IMR-90 (cell line): ENCODE results near the gene PRKCB. TPM values are rescaled to one million over a fixed set of nuclear protein-coding genes. Genes with fewer than 3 reads are reported as not detected.

ENCODE experiments used
- ATAC-seq: fragments of 200-7000 bp; cut with Tn5 transposase; 2 replicates; pipeline ENCODE4 v1.9.1; 2020; ENCODE audit warnings: low read depth, mild to moderate bottlenecking, moderate library complexity
- BruUV-seq: library from RNA; stranded (reverse); fragments of 400-500 nt; replicated peaks from 2 replicates; lab custom pipeline; 2021; lab: Mats Ljungman, UMichigan
- CTCF ChIA-PET: fragments of 300-600 bp; formaldehyde crosslinking; extraction: SDS; loops from one replicate; lab custom pipeline; 2021; ENCODE audit warnings: antibody characterized with exemption; lab: Yijun Ruan, JAX
- POLR2A ChIA-PET: fragments of 300-600 bp; sonication (Branson Sonifier 250); formaldehyde crosslinking; loops from one replicate; lab custom pipeline; 2022; ENCODE audit warnings: antibody characterized with exemption; ENCODE audit not compliant: unreplicated experiment; lab: Charles Lee
- DNase-seq: peaks from one replicate; pipeline ENCODE4 v3.0.0; 2013
- H2AFZ ChIP-seq: replicated peaks from 2 replicates; pipeline ENCODE3; 2013; ENCODE audit warnings: low read length, mild to moderate bottlenecking; ENCODE audit not compliant: poor library complexity
- H2AK5ac ChIP-seq: 2 replicates; pipeline ENCODE4 v1.6.1; 2013; ENCODE audit warnings: low read depth, low read length, inconsistent platforms
- H2AK9ac ChIP-seq: replicated peaks from 2 replicates; pipeline ENCODE3; 2013; ENCODE audit warnings: mild to moderate bottlenecking, low read depth, low read length, moderate library complexity; ENCODE audit not compliant: poor library complexity
- H2BK120ac ChIP-seq: 2 replicates; pipeline ENCODE4 v1.6.1; 2013; ENCODE audit warnings: low read depth, low read length, inconsistent platforms
- H2BK15ac ChIP-seq: 3 replicates; pipeline ENCODE4 v1.6.1; 2013; ENCODE audit warnings: low read depth, low read length, inconsistent platforms
- H2BK20ac ChIP-seq: 2 replicates; pipeline ENCODE4 v1.6.1; 2013; ENCODE audit warnings: low read depth, mild to moderate bottlenecking, inconsistent platforms, low read length, moderate library complexity
- H2BK5ac ChIP-seq: 2 replicates; pipeline ENCODE4 v1.6.1; 2013; ENCODE audit warnings: mild to moderate bottlenecking, low read depth, low read length, inconsistent platforms; ENCODE audit not compliant: poor library complexity, severe bottlenecking
- H3K14ac ChIP-seq: replicated peaks from 2 replicates; pipeline ENCODE4 v1.6.1; 2013; ENCODE audit warnings: low read depth, low read length, inconsistent platforms
- H3K18ac ChIP-seq: 2 replicates; pipeline ENCODE4 v1.6.1; 2013; ENCODE audit warnings: low read depth, low read length, control low read depth
- H3K23ac ChIP-seq: 2 replicates; pipeline ENCODE4 v1.6.1; 2013; ENCODE audit warnings: low read depth, low read length, inconsistent platforms
- H3K27ac ChIP-seq: 2 replicates; pipeline ENCODE4 v1.5.1; 2013; ENCODE audit warnings: mild to moderate bottlenecking, control low read depth, low read length; ENCODE audit not compliant: insufficient read depth
- H3K27me3 ChIP-seq: 2 replicates; pipeline ENCODE4 v1.6.1; 2013; ENCODE audit warnings: low read length; ENCODE audit not compliant: control insufficient read depth, insufficient read depth
- H3K36me3 ChIP-seq: 2 replicates; pipeline ENCODE4 v1.6.1; 2013; ENCODE audit warnings: low read length, mixed read lengths; ENCODE audit not compliant: control insufficient read depth, insufficient read depth
- H3K4ac ChIP-seq: 2 replicates; pipeline ENCODE4 v1.6.1; 2013; ENCODE audit warnings: low read depth, low read length, inconsistent platforms
- H3K4me1 ChIP-seq: 2 replicates; pipeline ENCODE4 v1.6.1; 2013; ENCODE audit warnings: low read length, mixed read lengths; ENCODE audit not compliant: control insufficient read depth, insufficient read depth
- H3K4me2 ChIP-seq: 2 replicates; pipeline ENCODE4 v1.6.1; 2013; ENCODE audit warnings: low read depth, mild to moderate bottlenecking, control low read depth, low read length, moderate library complexity
- H3K4me3 ChIP-seq: 2 replicates; pipeline ENCODE4 v1.5.1; 2013; ENCODE audit warnings: low read depth, mild to moderate bottlenecking, control low read depth, low read length, moderate library complexity; ENCODE audit not compliant: insufficient read depth
- H3K56ac ChIP-seq: 2 replicates; pipeline ENCODE4 v1.6.1; 2013; ENCODE audit warnings: low read length, inconsistent platforms; ENCODE audit not compliant: insufficient read depth; ENCODE audit errors: extremely low read depth
- H3K79me1 ChIP-seq, 2 experiments: 2 replicates each; pipeline ENCODE4 v1.6.1; 2013; ENCODE audit warnings: low read length in 2 of 2, inconsistent platforms in 1 of 2, low read depth in 1 of 2
- H3K9ac ChIP-seq: 2 replicates; pipeline ENCODE4 v1.6.1; 2013; ENCODE audit warnings: low read depth, low read length, control low read depth
- H3K9me1 ChIP-seq: 2 replicates; pipeline ENCODE4 v1.6.1; 2013; ENCODE audit warnings: low read length, inconsistent platforms; ENCODE audit not compliant: insufficient read depth
- H3K9me3 ChIP-seq: 2 replicates; pipeline ENCODE4 v1.6.1; 2013; ENCODE audit warnings: low read length; ENCODE audit not compliant: control insufficient read depth, insufficient read depth
- H4K20me1 ChIP-seq: 2 replicates; pipeline ENCODE4 v1.6.1; 2013; ENCODE audit warnings: low read length, inconsistent platforms; ENCODE audit not compliant: insufficient read depth
- H4K5ac ChIP-seq: 2 replicates; pipeline ENCODE4 v1.6.1; 2013; ENCODE audit warnings: mild to moderate bottlenecking, low read depth, low read length, control low read depth
- H4K8ac ChIP-seq, 2 experiments: 2 replicates each; pipeline ENCODE4 v1.6.1; 2013; ENCODE audit warnings: low read depth in 2 of 2, low read length in 2 of 2, control low read depth in 1 of 2, inconsistent platforms in 1 of 2
- H4K91ac ChIP-seq: 2 replicates; pipeline ENCODE4 v1.6.1; 2013; ENCODE audit warnings: low read depth, low read length, inconsistent platforms; ENCODE audit not compliant: insufficient read depth
- BHLHE40 ChIP-seq: fragments of 150-350 bp; IDR thresholded peaks from 2 replicates; pipeline ENCODE4 v1.6.1; 2016; ENCODE audit warnings: mild to moderate bottlenecking, low read depth, low read length
- CEBPB ChIP-seq: IDR thresholded peaks from 2 replicates; pipeline ENCODE4 v1.6.1; 2012; ENCODE audit warnings: low read depth, low read length, improper control_type of control experiment
- CHD1 ChIP-seq: IDR thresholded peaks from 2 replicates; pipeline ENCODE4 v1.6.1; 2012; ENCODE audit warnings: low read depth, low read length, improper control_type of control experiment
- FOS ChIP-seq: fragments of 150-350 bp; IDR thresholded peaks from 2 replicates; pipeline ENCODE4 v1.6.1; 2016; ENCODE audit warnings: low read depth, low read length
- MAFK ChIP-seq: IDR thresholded peaks from 2 replicates; pipeline ENCODE4 v1.6.1; 2012; ENCODE audit warnings: low read depth, low read length, improper control_type of control experiment
- MAZ ChIP-seq: IDR thresholded peaks from 2 replicates; pipeline ENCODE4 v1.6.1; 2012; ENCODE audit warnings: low read depth, mild to moderate bottlenecking, low read length, improper control_type of control experiment, moderate library complexity, borderline replicate concordance
- MXI1 ChIP-seq: IDR thresholded peaks from 2 replicates; pipeline ENCODE4 v1.6.1; 2012; ENCODE audit warnings: low read depth, mild to moderate bottlenecking, low read length, moderate library complexity, borderline replicate concordance
- NFE2L2 ChIP-seq: fragments of 150-350 bp; IDR thresholded peaks from 2 replicates; pipeline ENCODE4 v1.6.1; 2016; ENCODE audit warnings: low read depth, mild to moderate bottlenecking, low read length
- POLR2A ChIP-seq: IDR thresholded peaks from 2 replicates; pipeline ENCODE4 v1.6.1; 2012; ENCODE audit warnings: mild to moderate bottlenecking, low read depth, low read length
- RAD21 ChIP-seq: IDR thresholded peaks from 2 replicates; pipeline ENCODE4 v1.6.1; 2012; ENCODE audit warnings: low read length, improper control_type of control experiment
- RCOR1 ChIP-seq: IDR thresholded peaks from 2 replicates; pipeline ENCODE4 v1.6.1; 2012; ENCODE audit warnings: mild to moderate bottlenecking, low read length, improper control_type of control experiment; ENCODE audit not compliant: insufficient replicate concordance
- WGBS, 2 experiments: methylation state at CpG; one replicate each; pipeline versions ENCODE4 v1.1.5 to v1.1.7; 2013; ENCODE audit warnings: missing lambda C conversion rate in 2 of 2; ENCODE audit not compliant: insufficient read length in 1 of 2; ENCODE audit errors: extremely low coverage in 2 of 2; 5-methylcytosine and 5-hydroxymethylcytosine counted together
- dilution Hi-C: fragments of 300-500 bp; cut with HindIII; formaldehyde crosslinking; loops from one replicate; pipeline ENCODE4 v1.14.3; 2018; ENCODE audit warnings: low sequenced_read_pairs; ENCODE audit not compliant: unreplicated experiment
- in situ Hi-C: fragments of 300-500 bp; cut with MboI; formaldehyde crosslinking; loops from 3 replicates; pipeline ENCODE4 v1.14.3; 2019; ENCODE audit warnings: low sequenced_read_pairs, inconsistent platforms, mixed read lengths
- intact Hi-C: fragments of 100-400 bp; cut with micrococcal nuclease; formaldehyde crosslinking; loops from 2 replicates; pipeline ENCODE4 v1.10.0; 2022
- polyA plus RNA-seq, 3 experiments: library from polyadenylated mRNA; depleted of rRNA; stranded (reverse); fragments of >200 nt; gene quantifications; 2 replicates each; pipeline ENCODE4 v1.2.3, GENCODE V29; 2012; ENCODE audit warnings: low replicate concordance in 1 of 3
- total RNA-seq: library from RNA; depleted of rRNA; stranded (reverse); fragments of >200 nt; gene quantifications from 2 replicates; pipeline ENCODE4 v1.2.3, GENCODE V29; 2012
- TF ChIP-seq, protein P1 (sequence below): conservative IDR thresholded peaks from 2 replicates; pipeline ENCODE4 v1.5.1; 2012; ENCODE audit warnings: mild to moderate bottlenecking, low read depth, low read length, improper control_type of control experiment
- TF ChIP-seq, protein P2 (sequence below): fragments of 150-350 bp; IDR thresholded peaks from 2 replicates; pipeline ENCODE4 v1.6.1; 2017; ENCODE audit warnings: mild to moderate bottlenecking, antibody characterized with exemption, low read length, low read depth

PRKCB gene
- total and polyA plus RNA-seq, 2 of the 4 experiments (the other 2 are of a cell fraction) = under 0.01 TPM; not detected in 1

DNA sequence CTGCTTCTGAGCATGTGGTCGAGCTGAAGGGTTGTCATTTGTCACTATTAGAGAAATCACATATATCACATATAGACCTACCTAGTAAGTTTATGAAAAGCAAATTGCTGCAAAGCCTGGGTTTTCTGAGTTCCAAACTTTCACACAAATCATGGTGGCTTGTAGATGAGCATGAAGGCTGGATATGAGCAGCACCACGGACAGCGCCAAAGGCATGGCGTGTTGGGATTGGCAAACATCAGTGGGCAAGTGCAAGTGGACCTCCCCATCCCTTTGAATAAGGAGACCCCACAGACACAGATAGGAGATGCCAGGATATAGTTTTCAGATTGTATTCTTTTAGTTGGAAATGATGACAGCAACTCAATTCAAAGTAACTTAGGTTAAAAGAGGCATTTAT, 342.7 kb downstream of the PRKCB start:
- Histone ChIP-seq H3K4me2 (no peak overlapping the region), H2AK5ac (no peak overlapping the region), H3K4me3 (no peak overlapping the region), H4K91ac (no peak overlapping the region), H4K20me1 (no peaks in the 10 kb centered on the region), H3K79me1 (no peaks in the 10 kb centered on the region), H3K18ac (no peak overlapping the region), H2BK20ac (no peak overlapping the region), H2BK5ac (no peak overlapping the region), H3K9me1 (no peaks in the 10 kb centered on the region), H2BK15ac (no peak overlapping the region), H3K4me1 (no peaks in the 10 kb centered on the region), H3K14ac (no peak overlapping the region), H3K27ac (no peak overlapping the region), H3K9me3 (no peaks in the 10 kb centered on the region), H2BK120ac (no peak overlapping the region), H3K4ac (no peak overlapping the region), H3K56ac (no peak overlapping the region), H2AFZ (no peak overlapping the region), H2AK9ac (no peak overlapping the region), H3K9ac (no peak overlapping the region), H3K27me3 (no peaks in the 10 kb centered on the region), H3K36me3 (no peaks in the 10 kb centered on the region), H4K8ac (no peak overlapping the region), H3K23ac (no peak overlapping the region), H4K5ac (no peak overlapping the region)
- no peak for DNase-seq
- ATAC-seq = no peak
- WGBS, 2 experiments = no CpG with 5 or more reads among the region's 4 CpGs
- BruUV-seq = no TSS peak
- in situ Hi-C loops (no loop called here), dilution Hi-C loops (no loop called here), intact Hi-C loops (no loop called here)
- CTCF ChIA-PET = no interaction called here
- POLR2A ChIA-PET = no interaction called here
- TF ChIP-seq NFE2L2 = no peak
- TF ChIP-seq POLR2A = no peak
- no peak for TF ChIP-seq MXI1
- no peak for TF ChIP-seq RCOR1
- TF ChIP-seq, protein P1, sequence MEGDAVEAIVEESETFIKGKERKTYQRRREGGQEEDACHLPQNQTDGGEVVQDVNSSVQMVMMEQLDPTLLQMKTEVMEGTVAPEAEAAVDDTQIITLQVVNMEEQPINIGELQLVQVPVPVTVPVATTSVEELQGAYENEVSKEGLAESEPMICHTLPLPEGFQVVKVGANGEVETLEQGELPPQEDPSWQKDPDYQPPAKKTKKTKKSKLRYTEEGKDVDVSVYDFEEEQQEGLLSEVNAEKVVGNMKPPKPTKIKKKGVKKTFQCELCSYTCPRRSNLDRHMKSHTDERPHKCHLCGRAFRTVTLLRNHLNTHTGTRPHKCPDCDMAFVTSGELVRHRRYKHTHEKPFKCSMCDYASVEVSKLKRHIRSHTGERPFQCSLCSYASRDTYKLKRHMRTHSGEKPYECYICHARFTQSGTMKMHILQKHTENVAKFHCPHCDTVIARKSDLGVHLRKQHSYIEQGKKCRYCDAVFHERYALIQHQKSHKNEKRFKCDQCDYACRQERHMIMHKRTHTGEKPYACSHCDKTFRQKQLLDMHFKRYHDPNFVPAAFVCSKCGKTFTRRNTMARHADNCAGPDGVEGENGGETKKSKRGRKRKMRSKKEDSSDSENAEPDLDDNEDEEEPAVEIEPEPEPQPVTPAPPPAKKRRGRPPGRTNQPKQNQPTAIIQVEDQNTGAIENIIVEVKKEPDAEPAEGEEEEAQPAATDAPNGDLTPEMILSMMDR = no peak
- TF ChIP-seq BHLHE40 = no peak
- TF ChIP-seq FOS = no peak
- TF ChIP-seq CEBPB = no peak
- no peak for TF ChIP-seq MAFK
- no peak for TF ChIP-seq MAZ
- TF ChIP-seq, protein P2, sequence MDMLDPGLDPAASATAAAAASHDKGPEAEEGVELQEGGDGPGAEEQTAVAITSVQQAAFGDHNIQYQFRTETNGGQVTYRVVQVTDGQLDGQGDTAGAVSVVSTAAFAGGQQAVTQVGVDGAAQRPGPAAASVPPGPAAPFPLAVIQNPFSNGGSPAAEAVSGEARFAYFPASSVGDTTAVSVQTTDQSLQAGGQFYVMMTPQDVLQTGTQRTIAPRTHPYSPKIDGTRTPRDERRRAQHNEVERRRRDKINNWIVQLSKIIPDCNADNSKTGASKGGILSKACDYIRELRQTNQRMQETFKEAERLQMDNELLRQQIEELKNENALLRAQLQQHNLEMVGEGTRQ = no peak
- no peak for TF ChIP-seq CHD1
- no peak for TF ChIP-seq RAD21
